GM21526 (cell line): Measurements from ENCODE around the gene MYO1E.
"Not testable (repeated sequence)": the region's sequence is repeated elsewhere in the genome, so short reads cannot be mapped to it uniquely, and the experiment has no call there.

Source experiments
- ATAC-seq: cut with Tn5 transposase; IDR thresholded peaks from one replicate; pipeline ENCODE4 v1.9.1; 2021; ENCODE audit warnings: moderate library complexity; ENCODE audit not compliant: unreplicated experiment, low FRiP score

Gene MYO1E

GRCh38 chr15:59353994-59354416, 18.7 kb downstream of the MYO1E start:
- no peak for ATAC-seq

- ATAC-seq = no peak
Observed at GRCh38 chr15:59352683-59353082, 20.0 kb downstream of the MYO1E start.

GRCh38 chr15:59352189-59352588, 20.5 kb downstream of the MYO1E start:
- no peak for ATAC-seq

- ATAC-seq = no peak
Observed at GRCh38 chr15:59350421-59350732, 22.3 kb downstream of the MYO1E start.

- ATAC-seq = no peak
Observed at GRCh38 chr15:59349680-59350420, 22.8 kb downstream of the MYO1E start.

GRCh38 chr15:59347915-59348314, 24.8 kb downstream of the MYO1E start:
- ATAC-seq = no peak

GRCh38 chr15:59346951-59347350, 25.7 kb downstream of the MYO1E start:
- no peak for ATAC-seq

- no peak for ATAC-seq
Observed at GRCh38 chr15:59345326-59345725, 27.3 kb downstream of the MYO1E start.

GRCh38 chr15:59344311-59344710, 28.4 kb downstream of the MYO1E start:
- ATAC-seq = no peak

- no peak for ATAC-seq
Observed at GRCh38 chr15:59340325-59340724, 32.3 kb downstream of the MYO1E start.

GRCh38 chr15:59339252-59339672, 33.4 kb downstream of the MYO1E start:
- ATAC-seq = no peak

GRCh38 chr15:59338414-59338813, 34.3 kb downstream of the MYO1E start:
- no peak for ATAC-seq

GRCh38 chr15:59336725-59337124, 35.9 kb downstream of the MYO1E start:
- ATAC-seq = not testable (repeated sequence)

- no peak for ATAC-seq
Observed at GRCh38 chr15:59335207-59335786, 37.4 kb downstream of the MYO1E start.

- no peak for ATAC-seq
Observed at GRCh38 chr15:59334076-59334415, 38.6 kb downstream of the MYO1E start.

GRCh38 chr15:59333401-59334075, 39.1 kb downstream of the MYO1E start:
- ATAC-seq = no peak

GRCh38 chr15:59332009-59332408, 40.7 kb downstream of the MYO1E start:
- ATAC-seq = no peak

- no peak for ATAC-seq
Observed at GRCh38 chr15:59330649-59331048, 42.0 kb downstream of the MYO1E start.

- ATAC-seq = no peak
Observed at GRCh38 chr15:59329570-59330350, 42.9 kb downstream of the MYO1E start.

GRCh38 chr15:59329091-59329490, 43.6 kb downstream of the MYO1E start:
- no peak for ATAC-seq

- no peak for ATAC-seq
Observed at GRCh38 chr15:59327942-59328341, 44.7 kb downstream of the MYO1E start.
